Heart left ventricle (tissue), 16 donors: ENCODE results near the gene TRAPPC10. TPM values are rescaled to one million over a fixed set of nuclear protein-coding genes. Genes with fewer than 3 reads are reported as not detected.

Experiments
- ATAC-seq, 4 donors: fragments of 200-7000 bp; cut with Tn5 transposase; one replicate each; pipeline ENCODE4 v1.9.1; 2020 to 2022; ENCODE audit warnings: moderate library complexity in 4 of 4, mild to moderate bottlenecking in 3 of 4, moderate number of reproducible peaks in 1 of 4
- DNase-seq, 5 donors: peaks; one replicate each; pipeline ENCODE4 v3.0.0-alpha.2; 2020
- H3K27ac ChIP-seq, 12 donors: fragments of 200-600 bp; sonication (generic) in 4 of 12; one replicate each; pipeline versions ENCODE4 v1.5.0 to v1.8.0; 2016 to 2022; ENCODE audit warnings: mild to moderate bottlenecking in 2 of 12
- H3K27me3 ChIP-seq, 9 donors: fragments of 200-600 bp; sonication (generic) in 2 of 9; one replicate each; pipeline versions ENCODE4 v1.5.1 to v1.8.0; 2016 to 2022; ENCODE audit warnings: mild to moderate bottlenecking in 3 of 9
- H3K36me3 ChIP-seq, 9 donors: fragments of 200-600 bp; sonication (generic) in 2 of 9; one replicate each; pipeline versions ENCODE4 v1.5.0 to v1.8.0; 2018 to 2022; ENCODE audit warnings: mild to moderate bottlenecking in 2 of 9
- H3K4me1 ChIP-seq, 12 donors: fragments of 200-600 bp; sonication (generic) in 4 of 12; one replicate each; pipeline versions ENCODE4 v1.5.0 to v1.8.0; 2016 to 2022; ENCODE audit warnings: mild to moderate bottlenecking in 3 of 12
- H3K4me3 ChIP-seq, 12 donors: fragments of 200-600 bp; sonication (generic) in 4 of 12; one replicate each; pipeline versions ENCODE4 v1.5.0 to v1.8.0; 2017 to 2022; ENCODE audit warnings: mild to moderate bottlenecking in 9 of 12, moderate library complexity in 4 of 12
- H3K9me3 ChIP-seq, 12 donors: fragments of 200-600 bp; sonication (generic) in 4 of 12; one replicate each; pipeline versions ENCODE4 v1.5.0 to v1.8.0; 2016 to 2022; ENCODE audit warnings: mild to moderate bottlenecking in 1 of 12
- CTCF ChIP-seq, 12 donors: fragments of 200-600 bp; sonication (generic) in 4 of 12; IDR thresholded peaks; one replicate each; pipeline versions ENCODE4 v1.5.0 to v1.8.0; 2018 to 2022; ENCODE audit warnings: antibody characterized with exemption in 12 of 12, mild to moderate bottlenecking in 5 of 12
- POLR2A ChIP-seq, 2 donors: fragments of 450-650 bp; IDR thresholded peaks; one replicate each; pipeline ENCODE4 v1.6.1; 2017; ENCODE audit warnings: antibody characterized with exemption in 2 of 2, mild to moderate bottlenecking in 2 of 2, moderate library complexity in 2 of 2
- WGBS, 4 donors: extraction: QIAGEN DNeasy Blood & Tissue Kit in 2 of 4; methylation state at CpG; one replicate each; pipeline versions ENCODE4 v1.1.5 to v1.1.7; 2013 to 2018; 5-methylcytosine and 5-hydroxymethylcytosine counted together
- intact Hi-C, 10 donors: fragments of 100-400 bp; cut with DNase I; formaldehyde crosslinking; loops; one replicate each; pipeline versions ENCODE4 v1.11.1 to v1.14.2; 2022
- polyA plus RNA-seq, 2 donors: library from polyadenylated mRNA; stranded (reverse); fragments of 200-250 nt; gene quantifications; one replicate each; pipeline ENCODE4 v1.2.3, GENCODE V29; 2013
- total RNA-seq, 9 donors: library from RNA; depleted of rRNA in 2 of 9; stranded (reverse); fragments of >200 nt in 2 of 9; fragmentation: NEBNext Ultra II Directional in 3 of 9; extraction: Animal tissue kit (Norgen Biotek cat#: 25700) in 3 of 9; gene quantifications; one replicate each; pipeline versions ENCODE4 v1.1.0 to v1.2.4, GENCODE V29; 2016 to 2023
- donor health status: ischemic (EF 13 %, LVEDD 7.1; RV severe dilation, severe dysfunction).
- donor health status: healthy with polysubstance abuse.
- donor health status: DM: no; HTN: yes; CAD: no.
- donor health status: DM: no; HTN: no; CAD: no.
- donor health status: ischemic (EF 25% LVEDD 6.9; RV normal size, moderate dysfunction).
- donor health status: ischemic (EF 25% LVEDD 5.7; RV mildly dilated, moderate dysfunction).
- donor health status: healthy.
- donor health status: DM: yes; HTN: yes; CAD: no.
- donor health status: ischemic (EF 35%, LVEDD 5.7; RV mildly dilated, moderate dysfunction).
- donor health status: nonischemic (EF 11% LVEDD 7.7; RV severe dilation, severe dysfunction).
- donor health status: DM: yes; HTN: yes; CAD: no.
- donor health status: PGD.
- donor health status: ischemic (EF 29% LVEDD 5.4; RV normal size, mild dysfunction).
- donor health status: nonischemic (EF 23%, LVEDD 6.1; RV moderate dilation, normal function).

Gene TRAPPC10
- total and polyA plus RNA-seq, 11 donors: 5.6 to 32.0 (median 22.1) TPM

DNA sequence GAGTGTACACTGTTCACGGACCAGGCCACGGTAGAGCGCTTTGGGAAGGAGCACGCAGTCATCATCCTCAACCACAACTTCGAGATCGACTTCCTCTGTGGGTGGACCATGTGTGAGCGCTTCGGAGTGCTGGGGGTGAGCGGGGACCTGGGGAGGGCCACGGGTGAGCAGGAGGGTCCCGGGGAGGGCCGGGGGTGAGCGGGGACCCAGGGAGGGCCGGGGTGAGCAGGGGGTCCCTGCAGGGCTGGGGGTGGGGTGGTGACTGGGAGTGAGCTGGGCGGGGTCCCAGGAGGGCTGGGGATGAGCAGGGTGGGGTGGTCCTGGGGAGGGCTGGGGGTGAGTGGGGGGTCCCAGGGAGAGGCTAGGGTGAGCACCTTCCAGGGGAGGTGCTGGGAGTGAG lies 44.1 kb upstream of the TRAPPC10 start:
- 91 to 95% (median 94%) methylated on average over 13 to 15 of the region's 15 CpGs for WGBS, 4 donors
- TF ChIP-seq POLR2A (IDR thresholded peaks at IDR 0.05): no peak
- no peak for TF ChIP-seq CTCF (IDR thresholded peaks at IDR 0.05)
- intact Hi-C loops: no loop called here
- DNase-seq: no peak
- peaks cover 0 to 74% (median 56%) of the 10 kb centered on the region in 9 donors for H3K36me3 ChIP-seq
- H3K27ac ChIP-seq: no peak overlapping the region
- no peaks in the 10 kb centered on the region for H3K27me3 ChIP-seq
- H3K4me3 ChIP-seq: no peak overlapping the region
- H3K4me1 ChIP-seq: peaks cover 0 to under 1% (median 0%) of the 10 kb centered on the region in 12 donors
- peak in 1 of 4 donors; percentile 16 for ATAC-seq
- no peaks in the 10 kb centered on the region for H3K9me3 ChIP-seq

DNA sequence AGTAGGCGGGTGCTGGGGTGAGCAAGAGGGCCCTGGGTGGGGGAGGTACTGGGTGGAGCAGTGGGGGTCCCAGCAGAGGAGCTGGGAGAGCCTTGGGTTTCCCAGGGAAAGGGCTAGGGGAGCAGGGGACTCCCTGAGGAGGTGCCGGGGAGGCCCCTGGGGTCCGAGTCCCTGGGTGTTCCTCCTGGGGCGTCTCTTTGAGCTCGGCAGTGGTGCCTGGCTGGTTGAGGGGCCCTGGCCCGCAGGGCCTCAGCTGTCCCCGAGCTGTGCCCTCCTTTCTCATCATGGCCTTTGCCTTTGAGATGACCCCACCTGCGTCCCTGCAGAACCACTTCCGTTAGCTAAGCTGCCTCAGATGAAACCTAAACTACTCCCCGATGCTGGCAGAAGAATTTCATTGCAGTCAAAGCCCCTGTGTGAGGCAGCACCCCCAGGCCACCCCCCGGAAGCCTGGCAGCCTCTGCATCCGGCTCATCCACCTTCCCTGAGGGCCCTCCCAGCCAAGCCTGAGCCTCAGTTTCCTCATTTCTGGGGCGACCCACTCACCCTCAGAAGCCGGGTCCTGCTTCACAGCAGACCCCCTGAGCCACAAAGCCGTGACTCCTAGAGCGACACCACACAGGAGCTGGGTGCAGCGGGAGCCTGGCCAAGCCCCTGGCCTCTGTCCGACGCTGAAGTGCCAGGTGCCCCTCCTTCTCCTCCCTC lies 43.5 kb upstream of the TRAPPC10 start:
- H3K27me3 ChIP-seq: no peaks in the 10 kb centered on the region
- peaks cover 0 to 75% (median 57%) of the 10 kb centered on the region in 9 donors for H3K36me3 ChIP-seq
- intact Hi-C loops: no loop called here
- H3K9me3 ChIP-seq: no peaks in the 10 kb centered on the region
- WGBS, 4 donors: 92 to 95% (median 94%) methylated on average over 19 of the region's 19 CpGs
- no peak overlapping the region for H3K4me3 ChIP-seq
- H3K27ac ChIP-seq: no peak overlapping the region
- H3K4me1 ChIP-seq: peaks cover 0 to 3% (median 0%) of the 10 kb centered on the region in 12 donors
- TF ChIP-seq CTCF (IDR thresholded peaks at IDR 0.05) (no peak), POLR2A (IDR thresholded peaks at IDR 0.05) (no peak)
- ATAC-seq (no peak), DNase-seq (no peak)

- no peak for DNase-seq
- no peaks in the 10 kb centered on the region for H3K9me3 ChIP-seq
- no peak for ATAC-seq
- 90 to 94% (median 93%) methylated on average over 17 of the region's 17 CpGs for WGBS, 4 donors
- TF ChIP-seq POLR2A (IDR thresholded peaks at IDR 0.05) (no peak), CTCF (IDR thresholded peaks at IDR 0.05) (no peak)
- H3K4me1 ChIP-seq: peaks cover 0 to 3% (median 0%) of the 10 kb centered on the region in 12 donors
- H3K27ac ChIP-seq: no peak overlapping the region
- peaks cover 0 to 75% (median 57%) of the 10 kb centered on the region in 9 donors for H3K36me3 ChIP-seq
- intact Hi-C loops: no loop called here
- H3K27me3 ChIP-seq: no peaks in the 10 kb centered on the region
- no peak overlapping the region for H3K4me3 ChIP-seq
Observed at GRCh38 chr21:43969115-43969444, 43.0 kb upstream of the TRAPPC10 start.

DNA sequence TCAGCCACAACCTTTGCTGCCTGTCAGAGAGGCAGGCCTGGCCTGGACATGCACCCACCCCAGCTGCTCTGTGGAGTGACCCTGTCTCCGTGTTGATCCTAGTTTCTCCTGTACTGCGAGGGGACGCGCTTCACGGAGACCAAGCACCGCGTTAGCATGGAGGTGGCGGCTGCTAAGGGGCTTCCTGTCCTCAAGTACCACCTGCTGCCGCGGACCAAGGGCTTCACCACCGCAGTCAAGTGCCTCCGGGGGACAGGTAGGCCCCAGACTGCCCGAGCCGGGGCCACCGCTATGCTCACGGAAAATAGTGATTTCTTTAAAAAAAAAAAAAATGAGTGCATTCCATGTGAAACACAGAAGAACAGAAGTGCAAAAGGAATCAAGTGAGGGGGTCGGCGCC lies 41.6 kb upstream of the TRAPPC10 start:
- Histone ChIP-seq H3K9me3 (no peaks in the 10 kb centered on the region), H3K27me3 (no peaks in the 10 kb centered on the region), H3K27ac (no peak overlapping the region), H3K4me3 (no peak overlapping the region), H3K4me1 (peaks cover 0 to 9% (median 3%) of the 10 kb centered on the region in 12 donors), H3K36me3 (peaks cover 0 to 72% (median 57%) of the 10 kb centered on the region in 9 donors)
- ATAC-seq: no peak
- no peak for DNase-seq
- intact Hi-C loops: loop anchor here in 1 of 10 donors (2.0 kb wide), 1 partner anchor 158 kb away; no protein-coding TSS in a partner anchor
- WGBS, 4 donors: 95 to 97% (median 95%) methylated on average over 18 of the region's 18 CpGs
- no peak for TF ChIP-seq POLR2A (IDR thresholded peaks at IDR 0.05)
- no peak for TF ChIP-seq CTCF (IDR thresholded peaks at IDR 0.05)
